UCSD-AML1 (cell line): ENCODE measurements around the gene TMEM256.
A peak's percentile ranks its signal among the peaks of the same experiment; 100 is the strongest.

Experiments used
- DNase-seq: peaks from one replicate; lab custom pipeline; 2025; ENCODE audit not compliant: unreplicated experiment; lab: John Stamatoyannopoulos, UW

Gene TMEM256

DNA sequence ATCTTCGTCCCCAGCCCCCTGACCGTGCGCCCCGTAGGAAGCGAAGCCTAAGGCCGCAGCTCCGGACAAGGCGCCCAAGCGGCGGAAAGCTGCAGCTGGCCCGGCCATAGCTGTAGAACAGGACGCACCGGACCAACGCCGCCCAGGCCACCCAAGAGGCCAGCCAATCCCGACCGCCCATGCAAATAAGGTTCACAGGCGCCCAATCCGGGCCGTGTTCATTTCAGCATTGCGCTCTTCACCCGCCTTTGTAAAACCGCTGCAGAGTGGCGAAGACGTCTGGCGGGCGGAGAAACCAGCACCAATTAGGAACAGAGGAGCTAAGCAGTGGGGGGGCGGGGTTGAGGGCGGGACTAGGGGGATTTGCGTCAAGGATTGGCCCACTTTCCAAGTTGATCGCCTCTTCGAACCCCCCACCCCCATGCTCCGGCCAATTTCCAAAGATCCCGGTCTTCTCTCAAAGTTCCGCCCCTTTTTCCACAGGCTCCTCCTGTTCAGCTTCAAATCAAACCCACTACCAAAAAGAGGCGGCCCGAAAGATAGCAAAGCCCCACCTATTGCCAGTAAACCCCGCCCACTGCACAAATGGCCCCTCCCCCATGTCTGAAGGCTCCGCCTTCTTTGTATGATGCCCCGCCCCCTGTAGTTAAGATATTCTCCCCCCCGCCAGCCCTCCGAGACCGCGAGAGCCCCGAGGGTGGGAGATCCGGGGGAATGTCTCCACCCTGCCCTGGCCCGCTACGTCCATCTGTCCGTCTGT is at the start of gene TMEM256:
TSS of gene TMEM256 (minus strand) at position 121 of the 760 bp plus-strand sequence. CDS start at position 108, 13 bp downstream.
- peak; percentile 99 for DNase-seq

DNA sequence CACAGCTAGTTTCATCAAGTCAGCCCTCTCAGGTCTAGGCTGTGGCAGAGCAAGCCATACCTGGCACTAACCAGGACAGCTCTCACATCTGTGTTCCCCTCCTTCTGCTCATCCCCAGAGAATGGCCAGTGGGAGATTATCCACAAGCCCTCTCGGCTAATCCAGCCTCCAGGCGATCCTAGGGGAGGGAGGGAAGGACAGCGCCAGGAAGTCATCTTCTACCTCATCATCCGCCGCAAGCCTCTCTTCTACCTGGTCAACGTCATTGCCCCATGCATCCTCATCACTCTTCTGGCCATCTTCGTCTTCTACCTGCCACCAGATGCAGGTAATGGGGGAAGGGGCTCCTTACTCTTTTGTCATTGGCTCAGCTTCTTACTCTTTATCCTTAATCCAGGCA is 44.6 kb upstream of the TMEM256 start:
- DNase-seq, result no peak

DNA sequence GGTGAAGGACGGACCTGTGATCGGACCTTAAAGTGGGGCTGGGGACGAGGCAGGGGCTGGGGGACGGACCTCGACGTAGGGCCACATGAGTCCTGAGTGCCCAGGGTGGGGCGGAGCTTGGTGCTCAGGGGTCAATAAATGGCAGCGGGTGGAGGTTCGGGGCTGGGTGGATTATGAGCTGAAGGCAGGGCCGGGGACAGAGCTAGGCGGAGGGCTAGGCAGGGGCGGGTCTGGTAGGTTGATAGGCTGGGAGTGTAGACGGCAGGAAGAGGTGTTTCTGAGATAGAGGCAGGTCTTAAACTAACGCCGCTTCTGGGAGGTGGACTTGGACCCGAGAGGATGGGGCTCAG is 41.7 kb upstream of the TMEM256 start:
- no peak for DNase-seq

DNA sequence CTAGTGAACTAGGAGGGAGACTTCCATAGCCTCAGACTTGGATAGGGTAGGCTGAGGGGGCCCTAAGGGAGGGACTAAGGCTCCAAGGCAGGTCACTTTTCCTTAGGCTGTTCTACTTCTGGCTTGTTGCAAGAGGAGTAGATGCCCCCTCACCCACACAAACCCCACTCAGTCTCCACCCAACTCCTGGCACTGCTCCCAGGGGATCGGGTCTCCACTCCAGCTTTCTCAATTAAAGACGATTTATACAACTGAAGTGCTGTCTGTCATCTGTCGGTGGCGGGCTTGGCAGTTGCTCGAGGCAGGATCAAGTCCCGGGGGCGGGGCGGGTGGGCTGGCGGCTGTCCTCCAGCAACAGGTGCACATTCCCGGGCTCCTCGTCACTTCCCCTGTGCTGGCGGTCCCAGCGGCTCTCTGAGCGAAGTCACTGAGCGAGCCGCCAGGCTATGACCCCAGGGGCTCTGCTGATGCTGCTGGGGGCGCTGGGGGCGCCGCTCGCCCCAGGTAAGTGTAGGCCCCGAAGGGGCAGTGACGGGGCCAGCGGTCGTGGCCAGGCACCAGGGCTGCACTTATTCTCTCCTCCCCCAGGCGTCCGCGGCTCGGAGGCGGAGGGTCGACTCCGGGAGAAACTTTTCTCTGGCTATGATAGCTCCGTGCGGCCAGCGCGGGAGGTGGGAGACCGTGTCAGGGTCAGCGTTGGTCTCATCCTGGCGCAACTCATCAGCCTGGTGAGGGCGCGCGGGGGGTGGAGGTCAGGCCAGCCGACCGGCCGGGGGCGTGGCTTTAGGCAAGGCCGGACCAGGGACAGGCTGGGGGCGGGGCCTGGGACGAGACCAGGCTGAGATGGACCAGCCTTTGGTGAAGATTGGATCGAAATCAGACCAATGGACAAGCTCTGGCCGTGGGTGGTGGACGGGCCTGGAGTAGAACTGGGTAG is 41.1 kb upstream of the TMEM256 start, which contains the start of gene CHRNB1:
TSS of gene CHRNB1 (plus strand) at position 380 of the 937 bp plus-strand sequence. CDS start at position 447, 67 bp downstream.
- DNase-seq, result no peak

DNA sequence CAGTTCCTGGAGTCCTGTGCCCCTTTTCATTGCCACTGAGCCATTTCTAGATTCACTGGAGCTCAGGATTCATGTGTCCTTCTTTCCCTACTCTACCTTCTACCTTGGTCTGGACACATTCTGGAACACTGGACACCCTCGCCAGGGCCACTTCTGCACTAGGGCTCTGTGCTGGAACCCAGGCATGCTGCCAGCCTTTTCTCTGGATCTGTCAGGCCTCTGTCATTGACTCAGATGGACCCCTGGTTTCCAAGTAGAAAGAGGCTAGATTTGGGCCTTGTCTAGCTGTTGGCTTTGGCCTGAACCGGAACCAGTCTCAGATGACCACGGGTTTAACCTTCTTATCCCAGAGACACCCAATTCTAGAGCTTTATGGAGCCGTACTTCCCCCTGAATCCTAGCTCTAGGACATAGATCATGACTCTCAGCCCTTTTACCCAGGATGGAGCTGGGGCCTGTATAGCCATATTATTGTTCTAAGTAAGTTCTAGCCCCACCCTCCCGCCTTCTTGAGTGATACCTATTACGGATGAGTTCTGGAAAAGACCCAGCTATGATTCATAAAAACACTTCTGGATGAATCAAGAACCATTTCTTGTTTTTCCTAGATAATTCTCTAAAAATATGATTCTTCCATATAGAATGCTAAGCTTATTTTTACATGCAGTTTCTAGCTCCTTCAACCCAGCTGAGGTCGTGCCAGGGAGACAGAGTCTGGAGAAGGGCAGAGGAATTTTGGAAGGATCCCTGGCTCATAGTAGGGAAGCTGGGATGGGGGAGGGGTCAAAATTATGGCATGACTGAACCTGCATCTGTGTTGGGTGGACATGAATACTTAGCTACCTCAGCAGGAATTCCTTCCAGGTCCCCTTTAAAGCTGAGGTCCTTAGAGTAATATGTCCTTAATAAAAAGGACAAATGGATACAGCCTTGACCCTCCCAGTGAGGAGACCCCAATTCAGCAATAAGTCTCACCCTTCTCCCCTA is 39.9 kb upstream of the TMEM256 start:
- DNase-seq, result no peak

DNA sequence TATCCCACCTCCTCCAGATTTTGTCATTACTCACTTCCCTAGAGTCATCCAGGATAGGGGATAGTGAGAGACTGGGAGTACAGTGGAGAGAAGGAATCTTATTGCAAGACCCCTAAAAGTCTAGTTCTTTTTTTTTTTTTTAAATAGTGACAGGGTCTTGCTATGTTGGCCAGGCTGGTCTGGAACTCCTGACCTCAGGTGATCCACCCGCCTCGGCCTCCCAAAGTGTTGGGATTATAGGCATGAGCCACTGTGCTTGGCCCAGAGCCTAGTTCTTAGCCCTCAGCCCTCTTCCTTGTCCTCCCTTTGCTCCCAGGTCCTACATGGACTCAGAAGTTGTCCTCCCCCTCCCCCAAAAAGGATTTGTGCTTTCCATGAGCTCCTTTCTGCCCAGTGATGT is 38.2 kb upstream of the TMEM256 start:
- no peak for DNase-seq

DNA sequence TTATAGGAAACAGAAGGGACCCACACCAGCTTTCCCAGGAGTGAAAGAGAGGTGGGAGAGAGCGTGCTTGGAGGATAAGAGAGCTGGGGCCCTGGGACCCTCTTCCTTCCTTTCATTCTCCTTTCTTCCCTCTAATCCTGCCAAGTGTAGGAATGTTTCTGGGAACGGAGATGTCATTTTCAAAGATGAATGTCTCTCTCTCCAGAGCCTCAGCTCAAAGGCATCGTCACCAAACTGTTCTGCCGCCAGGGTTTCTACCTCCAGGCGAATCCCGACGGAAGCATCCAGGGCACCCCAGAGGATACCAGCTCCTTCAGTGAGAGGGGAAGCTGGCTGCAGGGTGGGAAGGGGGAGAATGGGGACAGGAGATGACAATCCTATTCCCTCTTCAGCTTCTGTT is 37.4 kb upstream of the TMEM256 start:
- DNase-seq, result no peak

DNA sequence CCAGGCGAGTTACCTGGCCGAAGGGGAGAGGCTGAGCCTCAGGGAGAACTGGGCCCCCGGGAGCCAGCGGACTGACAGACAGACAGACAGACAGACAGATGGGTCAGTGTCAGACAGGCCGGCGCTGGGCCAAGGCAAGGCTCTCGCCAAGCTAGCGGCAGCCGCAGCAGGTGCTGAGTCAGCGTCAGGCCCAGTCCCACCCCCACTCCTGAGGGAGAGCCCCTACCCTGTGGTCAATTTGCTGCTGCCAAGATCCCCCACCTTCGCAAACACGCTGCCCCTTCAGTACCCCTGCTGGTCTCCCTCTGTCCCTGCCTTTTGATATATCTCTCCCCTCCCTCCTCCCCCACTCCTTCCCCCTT is 36.9 kb upstream of the TMEM256 start:
- no peak for DNase-seq

DNA sequence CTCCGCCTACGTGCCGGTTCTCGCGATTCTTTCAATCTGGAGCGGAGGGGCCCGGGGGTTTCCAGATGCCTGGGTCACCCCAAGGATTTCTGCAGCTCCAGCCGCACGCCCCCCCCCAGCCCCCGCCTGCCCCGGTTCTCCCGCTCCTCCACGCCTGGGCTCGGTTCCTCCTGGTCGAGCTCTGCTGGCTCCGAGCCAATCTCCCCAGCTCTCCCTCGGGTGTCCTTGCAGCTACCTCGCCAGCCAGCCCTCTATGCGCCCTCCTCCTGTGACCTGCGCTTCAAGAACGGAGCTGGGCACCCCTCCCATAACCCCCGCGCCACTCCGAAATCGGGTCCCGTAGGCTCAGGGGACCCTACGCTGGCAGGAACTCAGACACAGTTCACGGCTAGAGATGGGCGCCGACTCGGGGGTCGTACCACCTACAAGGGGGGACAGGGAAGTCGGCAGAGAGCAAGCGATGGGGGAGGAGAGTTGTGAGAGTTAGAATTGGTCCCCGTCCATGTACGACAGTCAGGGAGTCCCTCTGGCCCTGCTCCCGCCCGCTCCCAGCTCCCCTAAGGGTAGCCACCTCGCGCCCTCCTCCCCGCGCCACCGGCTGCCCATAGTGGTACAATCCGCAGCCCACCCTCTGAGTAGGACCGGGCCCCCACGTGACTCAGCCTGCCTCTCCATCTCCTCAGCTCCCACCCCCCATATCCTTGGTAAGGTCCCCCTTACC is 36.4 kb upstream of the TMEM256 start:
- DNase-seq, result no peak

DNA sequence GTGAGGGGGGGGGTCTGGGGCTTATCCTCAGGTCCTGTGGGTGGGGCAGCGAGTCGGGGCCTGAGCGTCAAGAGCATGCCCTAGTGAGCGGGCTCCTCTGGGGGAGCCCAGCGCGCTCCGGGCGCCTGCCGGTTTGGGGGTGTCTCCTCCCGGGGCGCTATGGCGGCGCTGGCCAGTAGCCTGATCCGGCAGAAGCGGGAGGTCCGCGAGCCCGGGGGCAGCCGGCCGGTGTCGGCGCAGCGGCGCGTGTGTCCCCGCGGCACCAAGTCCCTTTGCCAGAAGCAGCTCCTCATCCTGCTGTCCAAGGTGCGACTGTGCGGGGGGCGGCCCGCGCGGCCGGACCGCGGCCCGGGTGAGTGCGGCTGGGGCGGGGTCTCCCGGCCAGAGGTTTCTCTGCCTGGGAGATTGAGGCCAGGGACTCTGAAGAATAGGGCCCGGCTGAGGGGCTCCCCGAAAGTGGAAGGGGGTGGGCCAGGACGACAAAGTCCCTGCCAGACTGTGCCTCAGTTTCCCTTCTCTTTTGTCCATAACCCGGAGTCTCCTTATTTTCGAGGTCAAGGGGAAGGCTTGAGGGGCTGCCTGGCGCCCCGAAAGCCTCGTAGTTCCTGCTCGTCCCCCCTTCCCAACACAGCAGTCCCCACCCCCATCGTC is 35.7 kb upstream of the TMEM256 start, which contains the start of gene FGF11:
TSS of gene FGF11 (plus strand) at position 51 of the 651 bp plus-strand sequence. CDS start at position 160, 109 bp downstream.
- no peak for DNase-seq

DNA sequence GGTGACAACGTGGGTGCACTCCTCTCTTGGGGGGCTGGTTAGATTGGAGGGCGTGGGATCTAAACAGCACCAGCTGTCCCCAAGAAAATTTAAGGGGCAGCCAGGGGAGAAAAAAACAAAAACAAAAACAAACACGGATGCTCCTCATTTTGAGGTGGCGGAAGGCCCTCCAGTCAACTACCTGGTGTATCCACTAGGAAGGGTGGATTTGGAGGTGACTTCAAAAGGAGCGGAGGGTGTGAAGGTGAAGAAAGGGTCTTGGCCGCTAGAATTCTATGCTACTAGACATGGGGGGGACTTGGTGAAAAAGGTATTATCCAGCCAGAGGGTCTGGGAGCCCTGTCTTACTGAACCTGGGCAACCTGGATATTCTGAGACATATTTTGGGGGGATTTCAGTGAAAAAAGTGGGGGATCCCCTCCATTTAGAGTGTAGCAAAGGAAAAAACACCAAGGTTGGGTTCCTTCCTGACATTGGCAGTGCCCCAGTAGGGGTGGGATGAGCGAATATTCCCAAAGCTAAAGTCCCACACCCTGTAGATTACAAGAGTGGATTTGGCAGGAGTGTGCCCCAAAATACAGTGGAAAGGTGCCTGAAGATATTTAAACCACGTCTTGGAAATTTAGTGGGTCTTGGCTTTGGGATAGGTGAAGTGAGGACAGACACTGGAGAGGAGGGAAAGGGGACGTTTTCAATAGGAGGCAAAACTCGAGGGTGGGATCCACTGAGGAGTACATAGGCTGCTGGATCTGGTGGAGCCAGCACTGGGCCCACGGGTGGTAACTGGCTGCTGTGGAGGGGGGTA is 35.0 kb upstream of the TMEM256 start:
- no peak for DNase-seq

DNA sequence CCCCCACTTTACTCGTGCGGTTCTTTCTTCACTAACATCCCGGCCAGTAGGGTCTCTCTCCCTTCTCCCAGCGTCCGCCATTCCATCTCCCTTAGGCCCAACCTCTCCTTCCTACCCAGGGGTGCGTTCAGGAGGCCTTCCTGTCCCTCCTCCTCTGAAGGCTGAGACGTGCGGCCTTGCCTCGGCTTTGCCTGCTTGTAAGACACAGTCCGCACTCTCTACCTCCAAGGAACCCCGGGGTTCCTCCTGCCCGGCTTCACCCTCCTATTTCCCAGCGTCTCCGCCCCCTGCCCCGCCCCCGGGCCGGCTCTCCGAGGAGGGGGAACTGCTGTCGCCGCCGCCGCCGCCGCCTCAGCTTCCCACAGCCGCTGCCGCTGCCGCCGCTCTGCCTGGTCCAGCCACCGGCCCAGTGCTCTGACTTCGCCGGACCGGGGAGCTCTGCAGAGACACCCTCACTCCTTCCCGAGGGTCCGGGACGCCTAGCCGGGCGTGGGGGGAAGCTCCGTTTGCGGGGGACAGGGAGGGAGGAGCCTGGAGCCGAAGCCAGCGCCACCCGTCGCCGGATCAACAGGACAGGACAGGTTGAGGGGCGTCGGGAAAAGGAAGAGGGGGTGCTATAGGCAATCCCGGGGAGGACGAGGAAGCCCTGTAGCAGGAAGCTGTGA is 34.2 kb upstream of the TMEM256 start:
- peak; percentile 72 for DNase-seq

DNA sequence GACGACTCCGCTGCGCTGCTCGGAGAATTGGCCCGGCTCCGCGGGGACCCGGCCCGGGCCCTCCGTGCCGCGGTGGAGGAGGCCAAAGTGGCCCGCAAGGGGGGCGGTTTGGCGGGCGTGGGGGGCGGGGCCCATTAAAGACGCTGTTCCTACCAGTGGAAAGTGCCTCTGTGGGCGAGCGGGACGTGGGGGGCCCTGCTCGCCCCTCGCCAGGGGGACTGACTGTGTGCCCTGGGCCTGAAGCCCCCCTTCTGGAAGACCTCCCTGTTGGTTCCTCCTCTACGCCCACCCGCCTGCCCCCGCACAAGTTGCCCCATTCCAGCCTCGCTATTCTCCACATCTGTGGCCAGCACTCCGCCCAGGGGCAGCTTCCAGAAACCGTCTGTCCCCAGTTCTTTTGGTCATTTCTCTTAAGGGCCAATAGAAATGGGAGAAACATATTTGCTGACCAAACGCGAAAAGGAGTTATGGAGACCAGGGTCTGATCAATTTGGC is 33.5 kb upstream of the TMEM256 start:
- DNase-seq, result no peak

DNA sequence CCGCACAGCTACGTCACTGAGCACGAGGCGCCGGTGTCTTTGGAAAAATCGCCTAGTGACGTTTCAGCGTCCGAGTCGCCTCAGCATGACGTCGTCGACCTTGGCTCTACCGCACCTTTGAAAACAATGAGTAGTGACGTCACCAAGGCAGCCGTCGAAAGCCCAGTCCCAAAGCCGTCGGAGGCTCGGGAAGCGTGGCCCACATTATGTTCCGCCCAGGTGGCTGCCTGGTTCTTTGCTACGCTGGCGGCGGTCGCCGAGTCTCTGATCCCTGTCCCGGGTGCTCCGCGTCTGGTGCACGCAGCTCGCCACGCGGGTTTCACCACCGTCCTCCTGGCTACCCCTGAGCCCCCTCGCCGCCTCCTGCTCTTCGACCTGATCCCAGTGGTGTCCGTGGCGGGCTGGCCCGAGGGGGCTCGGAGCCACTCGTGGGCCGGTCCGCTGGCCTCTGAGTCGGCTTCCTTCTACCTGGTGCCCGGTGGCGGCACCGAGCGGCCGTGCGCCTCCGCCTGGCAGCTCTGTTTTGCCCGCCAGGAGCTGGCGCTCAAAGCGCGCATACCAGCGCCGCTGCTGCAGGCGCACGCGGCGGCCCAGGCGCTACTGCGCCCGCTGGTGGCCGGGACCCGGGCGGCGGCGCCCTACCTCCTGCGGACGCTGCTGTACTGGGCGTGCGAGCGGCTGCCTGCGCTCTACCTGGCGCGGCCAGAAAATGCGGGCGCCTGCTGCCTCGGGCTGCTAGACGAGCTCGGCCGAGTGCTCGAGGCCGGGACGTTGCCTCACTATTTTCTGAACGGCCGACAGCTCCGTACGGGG is 32.9 kb upstream of the TMEM256 start:
- peak; percentile 88 for DNase-seq

DNA sequence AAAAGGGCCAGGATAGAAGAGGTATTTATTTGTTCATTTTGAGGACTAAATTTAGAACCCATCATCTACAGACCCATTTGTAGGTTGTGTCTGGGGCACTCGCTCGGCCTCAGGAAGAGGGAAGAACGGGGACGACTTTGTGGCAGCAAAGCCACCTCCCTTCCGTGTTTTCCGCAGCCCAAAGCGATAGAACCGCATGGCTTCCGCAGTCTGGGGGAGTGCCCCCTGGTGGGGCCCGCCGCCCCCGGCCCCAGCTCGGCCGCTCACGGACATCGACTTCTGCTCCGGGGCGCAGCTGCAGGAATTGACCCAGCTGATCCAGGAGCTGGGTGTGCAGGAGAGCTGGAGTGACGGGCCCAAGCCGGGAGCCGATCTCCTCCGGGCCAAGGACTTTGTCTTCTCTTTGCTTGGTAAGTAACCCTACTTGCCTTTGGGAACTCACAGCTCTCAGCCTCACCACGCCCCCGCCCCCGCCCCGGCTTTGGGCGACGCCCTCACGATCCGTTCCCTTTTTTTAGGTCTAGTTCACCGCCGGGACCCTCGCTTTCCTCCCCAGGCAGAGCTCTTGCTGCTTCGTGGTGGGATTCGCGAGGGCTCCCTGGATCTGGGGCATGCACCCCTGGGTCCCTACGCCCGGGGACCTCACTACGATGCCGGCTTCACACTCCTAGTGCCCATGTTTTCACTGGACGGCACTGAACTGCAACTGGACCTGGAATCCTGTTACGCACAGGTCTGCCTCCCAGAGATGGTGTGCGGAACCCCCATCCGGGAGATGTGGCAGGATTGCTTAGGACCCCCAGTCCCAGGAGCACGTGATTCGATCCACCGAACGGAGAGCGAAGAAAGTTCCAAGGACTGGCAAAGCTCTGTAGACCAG is 32.0 kb upstream of the TMEM256 start:
- DNase-seq, result peak; percentile 81

DNA sequence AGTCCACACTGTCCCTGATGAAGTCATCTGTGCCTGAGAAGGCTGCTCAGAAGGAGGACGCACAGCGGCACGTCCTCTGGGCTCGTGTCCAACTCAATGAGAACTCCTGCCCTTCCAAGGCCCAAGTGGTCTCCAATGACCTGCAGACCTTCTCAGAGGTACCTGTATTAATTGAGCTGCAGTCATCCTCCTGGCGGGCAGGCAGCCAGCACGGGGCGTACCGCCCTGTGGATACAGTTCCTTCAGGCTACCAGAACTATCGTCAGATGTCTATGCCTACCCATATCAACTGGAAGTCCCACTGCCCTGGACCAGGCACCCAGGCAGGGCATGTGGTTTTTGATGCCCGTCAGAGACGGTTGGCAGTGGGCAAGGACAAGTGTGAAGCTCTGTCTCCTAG is 28.4 kb upstream of the TMEM256 start:
- DNase-seq, result no peak
